ENCODE data around the gene CYP1B1.
"Not testable (repeated sequence)": the region's sequence is repeated elsewhere in the genome, so short reads cannot be mapped to it uniquely, and the experiment has no call there.

Gene CYP1B1

DNA sequence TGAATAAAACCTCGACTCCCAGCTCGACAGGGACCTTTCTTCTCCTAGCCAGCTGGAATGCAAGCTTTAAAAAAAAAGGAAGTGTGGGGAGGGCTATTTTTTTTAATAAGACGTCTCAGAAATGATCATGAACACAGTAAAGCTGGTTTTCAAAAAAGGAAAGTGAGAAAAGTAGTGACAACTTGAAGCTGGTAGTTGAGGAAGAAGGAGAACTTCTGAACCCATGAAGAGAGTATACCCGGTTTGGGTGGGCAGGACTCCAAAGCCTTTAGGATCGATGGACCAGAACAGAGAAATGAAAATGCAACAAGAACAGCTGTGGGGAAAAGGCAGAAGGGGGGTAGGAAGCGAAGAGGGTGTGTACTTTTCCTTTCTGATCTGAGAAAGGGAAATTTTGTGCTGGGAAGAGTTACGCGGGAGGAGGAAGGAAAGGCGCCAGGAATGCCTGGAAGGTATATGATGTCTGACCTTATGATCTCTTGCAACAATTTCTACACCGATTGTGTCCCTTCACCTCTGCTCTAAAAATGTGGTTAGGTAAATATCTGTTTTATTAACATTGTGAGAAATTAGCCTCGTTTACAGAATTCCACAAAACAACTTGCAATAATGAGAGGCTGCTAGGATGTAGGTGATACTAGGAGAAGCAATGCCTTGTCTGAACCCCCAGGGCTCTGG lies 22.6 kb upstream of the CYP1B1 start:
- DNase-seq: no peak

DNA sequence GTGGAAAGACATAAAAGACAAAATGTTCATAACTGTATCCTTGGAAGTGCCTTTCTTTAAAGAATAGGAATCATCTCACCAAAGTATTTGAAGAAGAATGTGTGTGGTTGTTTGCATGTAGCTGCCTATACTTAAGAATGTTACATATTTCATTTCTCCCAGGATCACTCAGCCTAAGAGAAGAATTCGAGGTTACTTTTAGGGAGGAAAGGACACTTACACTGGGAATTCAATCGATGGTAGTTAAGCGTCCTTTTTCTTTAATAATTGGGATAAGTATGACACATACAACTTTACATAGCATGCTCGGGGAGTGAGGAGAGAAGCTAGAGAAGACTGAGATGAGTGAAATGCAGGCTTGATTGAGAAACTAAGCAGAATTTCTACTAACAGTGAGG lies 22.0 kb upstream of the CYP1B1 start:
- DNase-seq: no peak

DNA sequence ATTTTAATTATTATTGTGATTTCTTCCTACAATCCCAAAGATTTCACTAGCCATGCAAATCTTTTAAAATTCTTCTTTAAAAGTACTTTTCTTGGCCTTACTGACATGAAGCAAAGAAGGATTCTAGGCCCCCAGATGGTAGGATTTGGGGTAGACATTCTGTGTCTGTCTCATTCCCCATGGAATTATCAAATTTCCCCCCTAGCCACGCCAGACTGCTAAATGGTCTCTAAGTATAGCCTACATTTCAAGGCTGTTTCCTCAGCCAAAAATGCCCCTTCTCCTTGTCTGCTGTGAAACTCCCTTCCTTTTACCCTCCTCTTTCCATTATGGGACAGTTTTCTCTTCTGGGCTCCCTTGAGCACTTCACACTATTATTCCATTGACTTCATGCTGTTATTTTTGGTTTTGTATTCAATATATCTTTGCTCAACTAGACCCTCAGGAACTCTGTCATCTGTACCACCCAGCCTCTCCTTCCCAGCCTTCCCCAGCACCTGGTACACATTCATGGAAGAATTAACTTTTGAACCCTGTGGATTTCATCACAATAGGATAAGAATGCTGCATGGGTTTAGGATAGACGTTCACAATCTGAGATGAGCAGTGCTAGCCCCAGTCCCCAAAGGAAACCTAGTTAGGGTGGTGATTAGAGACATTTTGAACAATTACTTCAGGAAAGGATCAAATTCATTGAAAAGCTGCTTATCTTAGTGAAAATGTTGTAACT lies 21.5 kb upstream of the CYP1B1 start:
- no peak for DNase-seq

DNA sequence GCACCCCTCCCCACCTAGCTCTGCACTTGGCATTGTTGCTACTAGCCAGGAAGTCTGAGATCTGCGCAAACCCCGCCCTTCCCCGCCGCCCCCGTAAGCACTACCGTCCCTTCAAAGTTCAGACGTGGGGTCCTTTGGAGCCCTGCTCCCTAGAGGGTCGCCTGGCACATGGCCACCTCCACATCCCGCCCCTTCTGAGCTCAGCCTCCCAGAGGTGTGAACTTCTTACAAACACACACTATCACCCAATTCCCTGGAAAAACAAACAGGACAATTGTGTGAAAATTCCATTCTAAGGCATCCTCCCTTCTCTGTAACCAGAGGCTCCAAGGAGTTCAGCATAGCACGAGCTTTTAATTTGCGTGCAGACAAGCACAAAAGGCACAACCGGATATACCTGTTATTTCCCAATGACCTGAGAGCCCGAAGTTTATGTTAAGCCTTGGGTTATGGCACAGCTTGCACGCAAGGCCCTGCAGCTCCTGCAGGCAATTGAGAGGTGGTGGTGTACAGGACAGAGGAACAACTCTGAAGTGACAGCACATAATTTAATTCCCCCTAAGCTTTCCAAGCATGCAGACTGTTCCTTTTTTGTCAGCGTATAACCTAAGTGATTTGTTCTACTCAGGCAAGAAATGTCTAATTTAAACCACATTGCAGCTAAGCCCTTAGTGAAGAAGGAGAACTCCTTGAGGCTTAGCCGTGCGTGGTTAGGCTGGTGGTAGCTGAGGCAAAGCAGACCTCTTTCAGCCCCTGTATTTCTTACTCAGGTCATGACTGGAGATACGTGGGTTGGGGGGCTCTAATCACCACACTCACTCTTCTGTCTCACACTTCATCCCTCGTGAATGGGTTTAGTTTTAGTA lies 20.3 kb upstream of the CYP1B1 start:
- no peak for DNase-seq

DNA sequence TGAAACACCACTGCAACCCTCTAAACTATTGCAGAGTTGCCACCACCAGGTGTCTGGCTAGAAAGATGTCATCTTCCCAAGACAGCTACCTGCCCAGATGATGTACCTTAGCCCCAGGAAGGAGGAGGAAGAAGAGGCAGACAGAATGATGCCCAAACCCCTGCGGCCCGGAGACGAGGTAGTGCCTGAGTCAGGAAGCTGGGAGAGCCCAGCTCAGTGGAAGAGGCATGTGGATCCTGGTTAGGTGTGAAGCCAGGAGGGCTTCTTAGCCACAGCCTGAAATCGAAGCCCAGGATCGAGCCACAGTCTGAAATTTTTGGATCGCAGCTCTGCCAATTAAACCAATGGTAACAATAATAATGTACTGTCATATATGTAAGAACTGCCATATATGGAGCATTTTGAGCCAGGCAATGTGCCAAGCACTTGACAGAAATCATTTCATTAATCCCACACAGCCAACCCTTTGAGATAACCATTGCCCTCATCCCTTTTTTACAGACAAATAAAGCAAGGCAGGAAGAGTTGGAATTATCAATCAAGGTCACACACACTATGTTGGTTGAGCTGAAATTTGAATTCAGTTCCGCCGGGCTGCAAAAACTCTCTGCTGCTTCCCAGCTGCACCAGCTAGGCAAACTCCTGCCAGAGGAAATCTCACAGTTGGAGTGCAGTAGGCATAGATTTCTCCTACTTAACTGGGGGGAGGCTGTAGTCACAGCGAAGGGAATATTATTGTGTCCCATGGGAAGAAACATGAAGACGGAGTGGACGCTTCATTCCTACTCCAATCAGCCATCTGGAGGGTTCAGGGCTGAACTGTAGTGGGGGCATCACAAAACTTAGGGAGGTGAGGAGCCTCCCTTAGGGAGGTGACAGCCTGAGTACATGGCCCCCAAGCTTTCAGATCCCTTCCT lies 19.4 kb upstream of the CYP1B1 start:
- peak; percentile 23 for DNase-seq

DNA sequence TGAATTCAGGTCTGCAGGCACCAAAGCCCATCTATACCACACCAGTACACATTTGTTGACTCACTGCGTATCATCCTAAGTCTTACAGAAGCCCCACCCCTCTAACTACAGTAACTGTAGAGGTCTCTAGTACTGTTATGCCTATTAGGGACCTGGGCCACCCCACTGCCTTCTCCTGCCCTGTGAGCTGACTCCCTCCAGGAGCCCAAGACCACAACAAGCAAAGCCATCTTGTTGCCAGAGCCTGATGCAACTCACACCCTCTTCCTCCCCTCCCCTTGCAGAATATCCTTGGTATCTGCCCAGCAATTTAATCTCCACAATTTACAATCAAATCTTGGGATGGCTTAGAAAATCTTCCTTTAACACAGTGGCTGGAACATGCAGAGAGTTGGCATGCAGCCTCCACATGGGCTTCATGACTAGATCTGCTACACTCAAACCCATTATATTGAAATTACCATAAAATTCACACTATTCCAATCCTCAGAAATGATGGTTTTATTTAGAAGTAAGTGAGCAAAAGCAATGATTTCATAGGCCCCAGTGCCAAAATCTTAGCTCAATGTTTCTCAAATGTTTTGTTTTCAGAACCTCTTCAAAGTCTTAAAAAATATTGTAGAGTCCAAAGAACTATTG lies 17.7 kb upstream of the CYP1B1 start:
- DNase-seq: no peak

DNA sequence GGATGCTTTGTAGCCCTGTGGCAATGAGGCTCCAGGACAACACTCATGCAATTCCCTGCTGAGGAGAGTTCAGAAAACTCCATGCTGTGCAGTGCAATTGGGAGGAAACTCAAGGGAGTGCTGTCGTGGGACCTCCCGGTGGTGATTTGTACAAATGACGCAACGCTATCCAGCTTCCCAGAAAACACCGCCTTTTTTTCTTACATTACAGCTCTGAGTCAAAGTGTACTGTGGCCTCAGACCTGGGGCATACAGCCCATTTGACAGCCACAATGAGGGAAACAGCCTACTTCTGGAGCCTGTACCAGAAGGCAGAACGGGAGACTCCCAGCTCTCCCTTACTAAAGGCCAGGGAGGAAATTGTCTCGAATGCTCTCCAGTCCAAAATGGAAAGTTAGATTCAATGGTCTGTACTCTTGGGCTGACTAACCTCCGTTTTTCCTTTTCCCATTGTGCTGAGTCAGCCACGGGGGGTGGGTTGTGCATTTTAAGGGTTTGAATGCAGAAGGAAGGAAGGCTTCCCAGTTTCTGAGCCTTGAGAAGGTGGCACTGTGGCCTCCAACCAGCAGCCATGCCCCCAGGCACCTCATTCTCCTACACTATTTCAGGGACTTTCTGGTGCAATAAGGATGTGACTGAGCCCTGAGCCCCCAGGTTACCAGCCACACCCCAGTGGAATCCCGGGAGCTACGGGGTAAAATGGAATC lies 16.4 kb upstream of the CYP1B1 start:
- peak; percentile 44 for DNase-seq

DNA sequence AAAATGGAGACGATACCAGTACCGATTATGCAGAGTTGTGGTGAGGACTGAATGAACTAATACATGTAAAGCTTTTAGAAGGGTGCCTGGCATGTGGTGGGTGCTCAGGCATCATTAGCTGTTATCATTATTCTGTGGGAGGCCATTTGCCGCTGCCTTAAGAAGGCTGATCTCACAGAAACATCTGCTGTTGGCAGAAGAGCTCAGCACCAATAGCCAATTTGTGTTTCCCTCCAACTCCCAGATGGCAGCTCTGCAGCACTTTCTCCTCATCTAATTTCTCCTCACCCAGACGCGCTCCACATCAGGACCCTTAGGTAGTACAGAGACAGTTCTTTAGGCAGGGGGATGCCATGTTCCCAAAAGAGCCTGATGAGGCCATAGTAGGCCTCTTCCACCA lies 15.8 kb upstream of the CYP1B1 start:
- peak; percentile 80 for DNase-seq

DNA sequence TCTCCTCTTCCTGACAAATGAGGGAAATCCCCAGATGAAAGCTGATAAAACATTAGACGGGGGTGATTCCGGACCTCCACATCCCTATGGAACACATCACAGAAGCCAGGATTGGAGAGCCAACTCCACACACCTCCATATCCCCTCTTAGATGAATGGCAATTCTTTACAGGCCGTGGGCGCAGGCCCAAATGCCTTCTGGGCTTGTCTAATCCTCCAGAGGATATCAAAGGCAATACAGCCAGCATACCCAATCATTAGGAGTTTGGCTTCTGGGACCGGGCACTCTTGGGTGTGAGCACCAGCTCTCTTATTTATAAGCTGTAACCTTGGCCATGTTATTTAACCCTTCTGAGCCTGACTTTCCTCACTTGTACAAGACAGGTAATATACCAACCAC lies 15.0 kb upstream of the CYP1B1 start:
- peak; percentile 64 for DNase-seq

DNA sequence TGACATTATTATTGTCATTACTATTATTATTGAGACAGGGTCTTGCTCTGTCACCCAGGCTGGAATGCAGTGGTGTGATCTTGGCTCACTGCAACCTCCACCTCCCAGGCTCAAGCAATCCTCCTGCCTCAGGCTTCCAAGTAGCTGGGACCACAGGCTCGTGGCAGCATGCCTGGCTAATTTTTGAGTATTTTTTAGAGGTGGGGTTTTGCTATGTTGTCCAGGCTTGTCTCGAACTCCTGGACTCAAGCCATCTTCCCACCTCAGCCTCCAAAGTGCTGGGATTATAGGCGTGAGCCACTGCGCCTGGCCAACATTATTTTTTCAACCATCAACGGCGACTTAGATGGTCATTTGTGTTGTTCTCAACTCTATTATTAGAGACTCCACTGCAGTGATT lies 14.3 kb upstream of the CYP1B1 start:
- not testable (repeated sequence) for DNase-seq

DNA sequence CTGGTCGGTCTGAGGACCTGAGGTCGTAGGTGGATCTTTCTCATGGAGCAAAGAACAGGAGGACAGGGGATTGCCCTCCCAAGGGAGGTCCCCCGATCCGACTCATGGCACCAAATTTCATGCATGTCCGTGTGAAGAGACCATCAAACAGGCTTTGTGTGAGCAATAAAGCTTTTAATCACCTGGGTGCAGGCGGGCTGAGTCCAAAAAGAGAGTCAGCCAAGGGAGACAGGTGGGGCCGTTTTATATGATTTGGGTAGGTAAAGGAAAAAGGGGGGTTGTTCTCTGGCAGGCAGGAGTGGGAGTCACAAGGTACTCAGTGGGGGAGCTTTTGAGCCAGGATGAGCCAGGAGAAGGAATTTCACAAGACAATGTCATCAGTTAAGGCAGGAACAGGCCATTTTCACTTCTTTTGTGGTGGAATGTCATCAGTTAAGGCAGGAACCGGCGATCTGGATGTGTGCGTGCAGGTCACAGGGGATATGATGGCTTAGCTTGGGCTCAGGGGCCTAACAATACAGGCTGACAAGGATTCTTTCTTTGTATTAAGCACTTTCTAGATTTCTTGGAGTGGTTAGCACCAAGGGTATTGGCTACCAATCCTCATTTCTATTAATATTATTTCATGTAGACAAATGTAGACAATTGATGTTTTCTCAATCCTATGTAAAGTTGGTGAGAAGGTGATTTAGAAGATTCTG lies 10.2 kb upstream of the CYP1B1 start:
- not testable (repeated sequence) for DNase-seq

DNA sequence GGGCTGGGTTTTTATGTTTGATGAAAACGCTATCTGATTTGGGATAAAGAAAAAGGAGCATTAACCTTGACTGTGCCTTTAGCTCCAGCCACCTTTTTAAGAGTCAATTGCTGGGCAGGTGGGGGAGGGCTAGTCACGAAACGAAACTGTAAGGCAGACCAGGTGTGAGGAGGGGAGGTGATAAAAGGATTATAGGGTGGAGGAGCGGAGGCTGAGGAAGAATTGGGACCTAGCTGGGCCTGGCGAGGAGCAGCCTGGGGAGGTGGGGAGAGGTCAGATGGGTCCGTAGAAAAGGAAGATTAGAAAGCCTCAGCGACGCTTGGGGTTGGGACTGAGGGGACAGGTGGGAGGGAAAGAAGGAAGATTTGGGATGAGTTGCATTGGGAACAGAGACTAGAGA lies 8.6 kb upstream of the CYP1B1 start:
- not testable (repeated sequence) for DNase-seq

DNA sequence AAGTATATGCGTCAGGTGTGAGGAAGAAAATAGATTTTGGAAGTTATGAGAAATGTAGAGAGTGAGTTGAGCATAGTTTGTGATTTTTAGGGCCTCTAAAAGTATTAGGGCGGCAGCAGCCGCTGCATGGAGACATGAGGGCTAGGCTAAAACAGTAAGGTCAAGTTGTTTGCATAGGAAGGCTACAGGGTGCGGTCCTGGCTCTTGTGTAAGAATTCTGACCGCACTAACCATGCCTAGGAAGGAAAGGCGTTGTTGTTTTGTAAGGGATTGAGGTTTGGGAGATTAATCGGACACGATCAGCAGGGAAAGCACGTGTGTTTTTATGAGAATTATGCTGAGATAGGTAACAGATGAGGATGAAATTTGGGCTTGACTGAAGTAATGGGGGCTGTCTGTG lies 6.8 kb upstream of the CYP1B1 start:
- DNase-seq: not testable (repeated sequence)

DNA sequence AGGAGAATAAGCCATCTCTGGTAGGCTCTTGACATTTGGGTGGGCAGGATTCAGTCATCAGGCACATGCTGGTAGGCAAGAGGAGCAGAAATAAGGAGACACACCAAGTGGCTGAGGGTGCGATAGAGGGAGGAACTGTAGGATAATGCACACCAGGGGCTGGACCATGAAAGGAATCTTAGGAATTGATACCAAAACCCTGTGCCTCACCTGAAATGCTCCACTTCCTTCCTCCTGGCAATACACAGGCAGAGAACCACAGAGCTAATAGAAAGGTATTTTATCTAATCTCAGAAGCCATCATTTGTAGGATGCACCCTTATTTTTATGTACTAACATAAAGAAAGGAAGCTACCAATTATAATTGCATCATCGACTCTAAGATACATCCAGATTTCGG lies 4.4 kb upstream of the CYP1B1 start:
- no peak for DNase-seq

DNA sequence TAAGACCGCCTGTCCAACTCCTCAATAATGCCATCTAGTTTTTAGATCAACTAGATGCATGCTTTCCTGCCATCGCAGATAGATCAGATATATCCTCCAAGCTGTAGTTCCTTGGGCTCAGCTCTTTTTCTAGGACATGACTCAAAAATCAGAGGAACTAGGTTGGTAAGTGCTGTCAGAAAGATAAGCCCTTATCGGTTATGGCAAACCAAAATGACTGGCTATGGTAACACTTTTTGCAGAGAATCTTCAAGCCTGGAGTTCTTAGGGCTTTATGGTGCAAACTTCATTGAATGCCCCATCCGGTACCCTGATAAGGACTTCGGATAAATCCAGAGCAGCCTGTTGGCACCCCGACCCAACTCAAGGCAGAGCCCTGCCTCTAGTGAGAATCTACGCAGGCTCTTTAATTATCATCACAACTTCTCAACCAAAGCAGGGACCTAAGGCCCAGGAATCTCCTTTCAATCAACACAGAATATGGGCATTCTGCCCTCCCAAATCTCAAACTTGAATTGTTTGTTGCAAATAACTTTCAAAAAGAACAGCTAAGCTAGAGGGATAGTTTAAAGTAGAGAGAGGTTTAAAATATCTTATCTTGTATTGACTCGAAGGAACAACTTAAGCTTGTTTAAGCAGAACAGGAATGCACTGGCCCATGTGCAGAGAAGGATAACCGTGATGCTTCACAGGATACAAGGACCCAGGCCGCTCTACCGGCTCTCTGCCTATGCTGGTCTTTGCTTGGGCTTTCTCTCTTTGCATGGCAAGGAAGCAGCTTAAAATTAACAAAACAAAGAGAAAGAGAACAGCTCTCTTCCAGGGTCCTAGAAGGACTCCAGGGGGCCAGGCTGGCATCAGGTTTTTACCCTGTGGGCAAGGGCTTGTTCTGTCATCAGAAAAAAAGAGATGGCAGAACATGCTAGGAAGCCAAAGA lies 3.4 kb upstream of the CYP1B1 start:
- DNase-seq: no peak

DNA sequence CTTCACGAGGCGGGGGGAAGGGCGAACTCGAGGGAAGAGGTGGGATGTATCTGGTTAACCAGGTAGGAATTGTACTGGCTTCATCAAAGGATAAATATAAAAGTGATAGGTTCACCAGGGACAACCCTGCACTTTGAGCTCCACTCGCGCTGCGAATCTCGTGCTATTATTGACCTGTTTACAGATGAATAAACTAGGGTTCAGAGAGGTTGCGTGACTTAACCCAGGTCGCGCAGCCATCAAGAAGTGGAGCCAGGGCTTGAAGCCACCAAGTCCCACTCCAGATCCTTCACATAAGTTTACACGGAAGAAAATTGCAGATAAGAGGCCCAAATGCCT lies 1.4 kb upstream of the CYP1B1 start:
- no peak for DNase-seq

DNA sequence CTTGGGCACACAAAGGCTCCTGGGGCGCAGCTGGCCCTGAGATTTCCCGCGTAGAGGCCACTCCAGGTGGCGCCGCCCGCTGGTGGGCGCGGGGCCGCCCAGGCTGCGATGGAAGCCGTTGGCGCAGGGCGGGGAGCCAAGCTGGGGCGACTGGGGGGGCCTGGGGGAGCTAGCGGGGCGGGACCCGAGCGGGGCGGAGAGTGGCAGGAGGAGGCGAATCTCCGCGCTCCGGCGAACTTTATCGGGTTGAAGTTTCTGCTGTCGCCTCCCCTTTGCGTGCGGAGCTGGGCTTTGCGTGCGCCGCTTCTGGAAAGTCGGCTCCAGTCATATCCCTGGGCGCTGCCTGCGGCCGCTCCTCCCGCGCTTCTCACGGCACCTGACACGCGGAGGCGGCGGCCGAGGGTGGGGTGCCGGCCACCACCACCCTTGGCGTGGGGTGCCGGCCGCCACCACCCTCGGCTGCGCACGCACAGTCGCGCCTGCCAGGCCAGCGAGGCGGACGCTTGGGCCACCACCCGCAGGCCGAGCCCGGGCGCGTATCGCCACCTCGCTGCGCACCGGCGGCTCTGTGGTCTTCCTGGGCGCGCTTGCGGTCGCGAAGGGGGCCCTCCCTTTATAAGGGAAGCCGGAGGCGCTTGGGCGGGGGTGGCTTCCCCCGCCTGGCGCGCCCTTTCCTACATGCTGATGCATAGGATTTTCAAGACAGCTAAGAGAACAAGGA lies 919 bp upstream of the CYP1B1 start:
- no peak for DNase-seq

DNA sequence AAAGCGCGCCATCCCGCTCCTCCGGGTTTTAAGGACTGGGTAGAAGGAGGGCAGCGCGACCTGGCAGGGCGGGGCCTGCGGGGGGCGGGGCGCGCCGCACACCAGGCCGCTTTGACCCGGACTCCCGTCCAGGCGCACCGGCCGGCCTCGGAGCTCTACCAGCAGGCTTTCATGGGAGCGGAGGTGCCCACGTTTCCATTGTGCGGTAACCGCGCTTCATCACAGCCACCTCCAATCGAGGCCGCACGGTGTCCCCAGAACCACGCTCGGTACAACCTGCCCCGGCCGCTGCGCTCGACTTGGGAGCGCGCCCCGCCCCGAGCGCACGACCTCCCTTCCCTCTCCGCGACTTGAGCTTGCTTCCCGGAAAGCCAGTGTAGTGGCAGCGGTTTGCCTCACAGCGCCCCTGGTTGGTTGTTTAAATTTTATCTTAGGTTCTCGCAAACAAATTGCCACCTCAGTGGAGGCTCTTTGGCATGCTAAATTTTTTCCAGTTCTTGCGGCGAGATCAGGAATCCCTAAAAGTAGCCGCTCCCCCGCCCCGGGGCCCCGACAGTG lies 280 bp upstream of the CYP1B1 start:
- DNase-seq: no peak

Measured in NCI-H446 treated with DMSO at 0.1 percent for 48 hours (cell line).